ENCODE measurements around the gene DDAH2. TPM values are rescaled to one million over a fixed set of nuclear protein-coding genes. Genes with fewer than 3 reads are reported as not detected.

DDAH2 gene
- total RNA-seq, 1 donor from 2014 or later: 194 TPM

DNA sequence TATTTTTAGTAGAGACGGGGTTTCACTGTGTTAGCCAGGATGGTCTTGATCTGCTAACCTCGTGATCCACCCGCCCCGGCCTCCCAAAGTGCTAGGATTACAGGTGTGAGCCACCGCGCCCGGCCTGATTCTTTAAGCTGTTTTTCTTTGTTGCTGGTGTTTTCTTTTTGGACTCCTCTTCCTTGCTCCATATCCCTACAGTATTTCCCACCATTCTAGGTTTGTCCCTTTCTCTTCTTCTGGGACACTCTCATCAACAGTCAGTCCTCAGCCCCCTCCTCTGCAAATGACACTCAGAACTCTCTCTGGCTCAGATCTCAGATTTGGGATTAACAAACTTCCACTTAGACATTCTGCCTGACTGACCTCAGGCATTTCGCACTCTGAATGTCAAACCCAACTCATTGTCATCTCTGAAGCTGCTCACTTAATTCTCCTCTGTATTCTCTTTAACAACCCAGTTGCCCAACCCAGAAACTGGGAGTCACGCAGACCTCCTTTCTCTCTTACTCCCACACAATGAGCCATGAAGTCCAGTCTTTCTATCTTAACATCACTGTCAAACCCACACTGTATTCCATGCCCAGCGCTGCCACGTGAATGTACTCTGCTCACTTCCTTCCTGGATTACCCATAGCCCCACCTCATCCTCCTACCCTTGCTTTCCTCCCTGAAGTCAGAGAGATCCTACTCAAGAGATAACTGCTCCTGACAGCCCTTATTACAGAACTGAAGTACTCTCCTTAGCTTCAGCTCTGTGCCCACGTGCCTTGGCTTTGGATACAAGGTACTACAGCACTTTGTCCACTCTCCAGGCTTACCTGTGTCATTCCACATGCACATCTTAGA is 3.4 kb downstream of the DDAH2 start:
- H3K27ac Mint-ChIP-seq (ENCODE audit: unreplicated experiment): peak overlapping the region; percentile 38
- TF ChIP-seq, protein P1, sequence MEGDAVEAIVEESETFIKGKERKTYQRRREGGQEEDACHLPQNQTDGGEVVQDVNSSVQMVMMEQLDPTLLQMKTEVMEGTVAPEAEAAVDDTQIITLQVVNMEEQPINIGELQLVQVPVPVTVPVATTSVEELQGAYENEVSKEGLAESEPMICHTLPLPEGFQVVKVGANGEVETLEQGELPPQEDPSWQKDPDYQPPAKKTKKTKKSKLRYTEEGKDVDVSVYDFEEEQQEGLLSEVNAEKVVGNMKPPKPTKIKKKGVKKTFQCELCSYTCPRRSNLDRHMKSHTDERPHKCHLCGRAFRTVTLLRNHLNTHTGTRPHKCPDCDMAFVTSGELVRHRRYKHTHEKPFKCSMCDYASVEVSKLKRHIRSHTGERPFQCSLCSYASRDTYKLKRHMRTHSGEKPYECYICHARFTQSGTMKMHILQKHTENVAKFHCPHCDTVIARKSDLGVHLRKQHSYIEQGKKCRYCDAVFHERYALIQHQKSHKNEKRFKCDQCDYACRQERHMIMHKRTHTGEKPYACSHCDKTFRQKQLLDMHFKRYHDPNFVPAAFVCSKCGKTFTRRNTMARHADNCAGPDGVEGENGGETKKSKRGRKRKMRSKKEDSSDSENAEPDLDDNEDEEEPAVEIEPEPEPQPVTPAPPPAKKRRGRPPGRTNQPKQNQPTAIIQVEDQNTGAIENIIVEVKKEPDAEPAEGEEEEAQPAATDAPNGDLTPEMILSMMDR (conservative IDR thresholded peaks at IDR 0.05): no peak
- no peaks in the 10 kb centered on the region for H3K9me3 Mint-ChIP-seq
- peaks cover 7% of the 10 kb centered on the region for H3K27me3 Mint-ChIP-seq (ENCODE audit: low read depth)
- peaks cover 36% of the 10 kb centered on the region for H3K36me3 Mint-ChIP-seq (ENCODE audit: low read depth)
- no peak for DNase-seq (ENCODE audit: low read depth, low spot score)
- H3K4me1 Mint-ChIP-seq: peaks cover 28% of the 10 kb centered on the region
- H3K4me3 Mint-ChIP-seq: peak overlapping the region; percentile 45

DNA sequence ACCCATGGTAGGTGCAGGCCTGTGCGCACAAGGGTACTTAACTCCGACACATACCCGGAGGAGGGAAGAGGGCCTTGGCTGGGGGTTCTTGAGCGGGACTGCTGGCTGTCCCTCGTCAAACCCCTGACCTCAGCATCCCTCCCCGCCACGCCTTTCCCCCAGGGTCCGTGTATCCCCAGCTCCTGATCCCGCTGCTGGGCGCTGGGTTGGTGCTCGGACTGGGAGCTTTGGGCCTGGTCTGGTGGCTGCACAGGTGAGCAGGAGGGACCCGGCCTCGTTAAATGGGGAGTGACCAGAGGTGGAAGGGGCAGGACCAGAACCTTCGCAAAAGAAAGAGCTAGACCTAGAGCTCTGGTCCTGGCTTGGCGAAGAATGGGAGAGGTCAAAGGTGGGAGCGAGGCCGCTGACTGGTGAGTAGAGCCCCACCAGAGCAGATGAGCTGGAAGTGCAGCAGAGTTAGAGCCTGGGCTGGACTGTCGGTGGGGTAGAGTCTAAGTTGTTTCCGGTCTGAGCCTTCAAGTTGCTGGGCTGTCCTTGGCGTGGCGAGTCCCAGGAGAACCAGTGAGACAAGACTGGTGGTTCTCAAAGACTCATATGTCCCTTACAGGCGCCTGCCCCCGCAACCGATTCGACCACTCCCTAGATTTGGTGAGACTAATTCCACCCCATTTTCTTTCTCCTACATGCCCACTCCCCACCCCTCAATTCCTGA is 5.0 kb downstream of the DDAH2 start:
- TF ChIP-seq, protein P1 (conservative IDR thresholded peaks at IDR 0.05): no peak
- Mint-ChIP-seq H3K27me3 (ENCODE audit: low read depth) (peaks cover 3% of the 10 kb centered on the region), H3K4me3 (peak overlapping the region; percentile 27), H3K36me3 (ENCODE audit: low read depth) (peaks cover 28% of the 10 kb centered on the region), H3K4me1 (peaks cover 16% of the 10 kb centered on the region), H3K27ac (ENCODE audit: unreplicated experiment) (no peak overlapping the region), H3K9me3 (no peaks in the 10 kb centered on the region)
- DNase-seq (ENCODE audit: low read depth, low spot score): no peak

- H3K27me3 Mint-ChIP-seq (ENCODE audit: low read depth): peaks cover 3% of the 10 kb centered on the region
- H3K27ac Mint-ChIP-seq (ENCODE audit: unreplicated experiment): no peak within 1 kb of the TSS
- peak within 1 kb of the TSS; percentile 59 for H3K4me3 Mint-ChIP-seq
- peaks cover 9% of the 10 kb centered on the region for H3K4me1 Mint-ChIP-seq
- TF ChIP-seq, protein P1 (conservative IDR thresholded peaks at IDR 0.05): no peak
- no peak for DNase-seq (ENCODE audit: low read depth, low spot score)
- H3K36me3 Mint-ChIP-seq (ENCODE audit: low read depth): peaks cover 28% of the 10 kb centered on the region
- H3K9me3 Mint-ChIP-seq: no peaks in the 10 kb centered on the region
Observed at GRCh38 chr6:31723245-31723979, 5.7 kb downstream of the DDAH2 start, which contains the start of gene MPIG6B. TSS of gene MPIG6B (plus strand) at chr6:31723373. CDS start at chr6:31723384, 11 bp downstream.

GRCh38 chr6:31722173-31722572 is 6.9 kb downstream of the DDAH2 start:
- Mint-ChIP-seq H3K4me3 (peak overlapping the region; percentile 59), H3K27ac (ENCODE audit: unreplicated experiment) (no peak overlapping the region), H3K36me3 (ENCODE audit: low read depth) (peaks cover 22% of the 10 kb centered on the region), H3K9me3 (no peaks in the 10 kb centered on the region), H3K4me1 (peaks cover 8% of the 10 kb centered on the region), H3K27me3 (ENCODE audit: low read depth) (peaks cover 3% of the 10 kb centered on the region)
- TF ChIP-seq, protein P1 (conservative IDR thresholded peaks at IDR 0.05): no peak
- no peak for DNase-seq (ENCODE audit: low read depth, low spot score)

DNA sequence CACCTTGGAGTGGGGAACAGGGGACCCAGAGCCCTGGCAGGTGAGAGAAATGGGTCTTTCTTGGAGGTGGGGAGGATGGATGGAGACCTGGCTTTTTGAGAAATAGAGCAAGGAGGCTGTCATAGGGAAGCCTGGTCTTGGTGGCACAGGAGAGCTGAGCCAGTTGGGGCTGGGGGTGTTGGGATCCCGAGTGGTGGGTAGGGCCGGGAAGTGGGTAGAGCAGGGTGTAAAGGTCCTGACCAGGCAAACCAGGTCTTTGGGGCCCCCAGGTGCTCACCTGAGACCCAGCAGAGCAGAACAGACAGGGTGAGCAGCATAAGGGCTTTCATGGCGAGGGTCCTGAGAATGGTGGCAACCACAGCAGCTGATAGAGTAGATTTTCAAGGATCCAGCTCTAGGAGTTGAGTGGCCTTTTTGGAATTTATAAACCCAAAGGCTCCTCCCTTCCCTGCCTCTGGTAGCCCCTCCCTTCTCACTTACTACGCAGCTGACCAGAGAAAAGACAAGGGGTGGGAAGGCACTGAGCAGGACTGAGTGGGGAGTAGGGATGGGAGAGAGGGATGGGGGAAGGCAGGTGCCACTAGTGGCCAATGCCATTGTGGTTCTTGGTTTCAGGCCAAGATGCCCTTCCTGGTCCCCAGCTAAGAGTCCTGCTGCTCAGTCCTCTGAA is 7.6 kb downstream of the DDAH2 start, which contains the start of gene LY6G6C:
Gene LY6G6C (minus strand): TSS at position 396 of the 670 bp plus-strand sequence. CDS start 67 bp downstream, at position 329.
- no peak within 1 kb of the TSS for H3K27ac Mint-ChIP-seq (ENCODE audit: unreplicated experiment)
- peaks cover 3% of the 10 kb centered on the region for H3K27me3 Mint-ChIP-seq (ENCODE audit: low read depth)
- H3K36me3 Mint-ChIP-seq (ENCODE audit: low read depth): peaks cover 18% of the 10 kb centered on the region
- no peaks in the 10 kb centered on the region for H3K9me3 Mint-ChIP-seq
- TF ChIP-seq, protein P1 (conservative IDR thresholded peaks at IDR 0.05): no peak
- peak within 1 kb of the TSS; percentile 59 for H3K4me3 Mint-ChIP-seq
- no peak for DNase-seq (ENCODE audit: low read depth, low spot score)
- peaks cover 4% of the 10 kb centered on the region for H3K4me1 Mint-ChIP-seq
